GM12878 (cell line): ENCODE measurements around the gene N4BP2L1. TPM values are rescaled to one million over a fixed set of nuclear protein-coding genes. Genes with fewer than 3 reads are reported as not detected.

Experiments used
- ATAC-seq: fragments of 200-7000 bp; cut with Tn5 transposase; 3 replicates; pipeline ENCODE4 v1.9.1; 2020; ENCODE audit warnings: mild to moderate bottlenecking, moderate library complexity
- BruUV-seq: library from RNA; stranded (reverse); fragments of 400-500 nt; replicated peaks from 2 replicates; lab custom pipeline; 2021; lab: Mats Ljungman, UMichigan
- CTCF ChIA-PET: fragments of 300-600 bp; sonication (Branson Sonifier 250); formaldehyde crosslinking; extraction: SDS; loops from one replicate; lab custom pipeline; 2021; ENCODE audit warnings: inconsistent platforms; lab: Yijun Ruan, JAX
- POLR2A ChIA-PET: fragments of 350-600 bp; formaldehyde crosslinking; extraction: SDS; loops from one replicate; lab custom pipeline; 2021; ENCODE audit warnings: inconsistent platforms; lab: Charles Lee
- RAD21 ChIA-PET: fragments of 300-600 bp; sonication (Branson Sonifier 250); formaldehyde crosslinking; loops from one replicate; lab custom pipeline; 2023; ENCODE audit warnings: antibody characterized with exemption; ENCODE audit not compliant: unreplicated experiment; lab: Charles Lee
- SMC1A ChIA-PET: fragments of 300-600 bp; sonication (Branson Sonifier 250); formaldehyde crosslinking; loops from one replicate; lab custom pipeline; 2023; ENCODE audit not compliant: unreplicated experiment, uncharacterized antibody; lab: Charles Lee
- DNase-seq: peaks from one replicate; pipeline ENCODE4 v3.0.0-alpha.2; 2011; ENCODE audit warnings: low read depth, low spot score
- FAIRE-seq: peaks from 3 replicates; lab custom pipeline; 2011; peaks lifted over from hg19 to GRCh38; lab: Jason Lieb, UNC
- H2AFZ ChIP-seq: 2 replicates; pipeline ENCODE4 v1.6.0; 2011; ENCODE audit warnings: low read depth, low read length, control low read depth; ENCODE audit not compliant: control insufficient read depth
- H3K27ac ChIP-seq: 2 replicates; pipeline ENCODE4 v1.5.1; 2011; ENCODE audit warnings: control low read depth; ENCODE audit not compliant: control insufficient read depth, insufficient read depth
- H3K27me3 ChIP-seq, 2 experiments: replicated peaks in 1 of 2; 2 replicates each; pipeline versions ENCODE4 v1.6.0 to v1.6.1; 2011; ENCODE audit warnings: low read length in 1 of 2; ENCODE audit not compliant: control insufficient read depth in 2 of 2, insufficient read depth in 2 of 2
- H3K36me3 ChIP-seq, 2 experiments: 2 replicates each; pipeline ENCODE4 v1.5.1; 2011; ENCODE audit warnings: low read length in 1 of 2; ENCODE audit not compliant: control insufficient read depth in 2 of 2, insufficient read depth in 2 of 2
- H3K4me1 ChIP-seq: 2 replicates; pipeline ENCODE4 v1.6.1; 2011; ENCODE audit warnings: mild to moderate bottlenecking, low read length, moderate library complexity, mixed read lengths; ENCODE audit not compliant: control insufficient read depth, insufficient read depth
- H3K4me2 ChIP-seq: 2 replicates; pipeline ENCODE4 v1.6.0; 2011; ENCODE audit warnings: control low read depth; ENCODE audit not compliant: control insufficient read depth, insufficient read depth
- H3K4me3 ChIP-seq: fragments of 200-600 bp; sonication (generic); 2 replicates; pipeline ENCODE4 v1.5.1; 2016
- H3K79me2 ChIP-seq: 2 replicates; pipeline ENCODE4 v1.6.0; 2011; ENCODE audit warnings: low read length; ENCODE audit not compliant: control insufficient read depth, insufficient read depth
- H3K9ac ChIP-seq: 2 replicates; pipeline ENCODE4 v1.8.0; 2011; ENCODE audit warnings: low read length, control low read depth, mixed read lengths; ENCODE audit not compliant: control insufficient read depth, insufficient read depth
- H3K9me3 ChIP-seq: replicated peaks from 3 replicates; pipeline ENCODE4 v1.5.1; 2011; ENCODE audit warnings: mild to moderate bottlenecking, low read length; ENCODE audit not compliant: control insufficient read depth, insufficient read depth
- H4K20me1 ChIP-seq: 2 replicates; pipeline ENCODE4 v1.6.0; 2011; ENCODE audit not compliant: control insufficient read depth, insufficient read depth
- CHD1 ChIP-seq: IDR thresholded peaks from 2 replicates; pipeline ENCODE4 v1.6.1; 2012; ENCODE audit warnings: low read depth, low read length, improper control_type of control experiment
- CHD2 ChIP-seq: IDR thresholded peaks from 2 replicates; pipeline ENCODE4 v1.6.1; 2011; ENCODE audit warnings: low read depth, low read length, improper control_type of control experiment, borderline replicate concordance
- EGR1 ChIP-seq, 2 experiments: IDR thresholded peaks; 1 replicate in 1 of 2; 2 replicates in 1 of 2; pipeline ENCODE4 v1.6.1; 2011 to 2012; ENCODE audit warnings: low read depth in 2 of 2, low read length in 2 of 2, borderline replicate concordance in 1 of 2, mild to moderate bottlenecking in 1 of 2, moderate library complexity in 1 of 2
- JUND ChIP-seq: IDR thresholded peaks from 2 replicates; pipeline ENCODE4 v1.6.1; 2012; ENCODE audit warnings: low read depth, mild to moderate bottlenecking, low read length, improper control_type of control experiment, moderate library complexity
- NRF1 ChIP-seq: conservative IDR thresholded peaks from 2 replicates; pipeline ENCODE4 v1.6.1; 2011; ENCODE audit warnings: mild to moderate bottlenecking, low read depth, low read length, improper control_type of control experiment
- RAD51 ChIP-seq: fragments of 450-650 bp; IDR thresholded peaks from 2 replicates; pipeline ENCODE4 v1.6.1; 2016; ENCODE audit warnings: moderate library complexity, mild to moderate bottlenecking, inconsistent platforms
- RFX5 ChIP-seq: IDR thresholded peaks from 2 replicates; pipeline ENCODE4 v1.6.1; 2011; ENCODE audit warnings: low read depth, low read length, improper control_type of control experiment
- RUNX3 ChIP-seq: IDR thresholded peaks from 2 replicates; pipeline ENCODE4 v1.6.1; 2012; ENCODE audit warnings: low read length, inconsistent platforms
- SMC3 ChIP-seq: IDR thresholded peaks from 2 replicates; pipeline ENCODE4 v1.6.1; 2011; ENCODE audit warnings: low read length, improper control_type of control experiment, borderline replicate concordance
- TARDBP ChIP-seq: IDR thresholded peaks from 2 replicates; pipeline ENCODE4 v1.6.1; 2016; ENCODE audit warnings: borderline replicate concordance
- TCF12 ChIP-seq: IDR thresholded peaks from 2 replicates; pipeline ENCODE4 v1.6.1; 2011; ENCODE audit warnings: low read depth, mild to moderate bottlenecking, low read length
- WGBS: methylation state at CpG from one replicate; pipeline ENCODE4 v1.1.6; 2016; ENCODE audit warnings: low lambda C conversion rate; ENCODE audit not compliant: insufficient replicate concordance, insufficient coverage; ENCODE audit errors: missing lambda C conversion rate; 5-methylcytosine and 5-hydroxymethylcytosine counted together
- in situ Hi-C: fragments of 300-500 bp; cut with MboI; formaldehyde crosslinking; loops from 9 replicates; pipeline ENCODE4 v1.14.3; 2018; ENCODE audit warnings: mixed read lengths
- intact Hi-C: fragments of 100-400 bp; cut with micrococcal nuclease; formaldehyde crosslinking; loops from one replicate; pipeline ENCODE4 v1.14.2; 2022; ENCODE audit not compliant: unreplicated experiment
- polyA plus RNA-seq, 11 experiments: library from polyadenylated mRNA; depleted of rRNA in 4 of 11; unstranded in 6 of 11; stranded (reverse) in 5 of 11; fragments of >200 nt; fragmentation: Nextera tagmentation in 4 of 11; fragmentation: Illumina TruSeq in 1 of 11; extraction: Ambion mirVana in 4 of 11; extraction: Trizol in 1 of 11; gene quantifications; 1 replicate in 1 of 11; 2 replicates in 10 of 11; pipeline versions ENCODE4 v1.2.1 to v1.2.3, GENCODE V29; 2011 to 2016; ENCODE audit warnings: inconsistent platforms in 2 of 11, missing spikeins in 2 of 11, low read depth in 1 of 11
- total RNA-seq, 4 experiments: library from RNA; depleted of rRNA in 3 of 4; stranded (reverse); fragments of >200 nt in 3 of 4; fragmentation: Illumina TruSeq in 1 of 4; extraction: Trizol in 1 of 4; gene quantifications; 2 replicates each; pipeline versions ENCODE4 v1.2.1 to v1.2.3, GENCODE V29; 2013 to 2021
- TF ChIP-seq, protein P1 (sequence below): IDR thresholded peaks from 2 replicates; pipeline ENCODE4 v1.6.1; 2011; ENCODE audit warnings: low read depth, mild to moderate bottlenecking, low read length, moderate library complexity, borderline replicate concordance; ENCODE audit errors: extremely low read depth
- TF ChIP-seq, protein P2 (sequence below): fragments of 450-650 bp; IDR thresholded peaks from 2 replicates; pipeline ENCODE4 v1.6.1; 2017; ENCODE audit warnings: mild to moderate bottlenecking

The N4BP2L1 gene
- total and polyA plus RNA-seq, 10 of the 15 experiments (the other 5 are each of a cell fraction or from before 2014, with no cell fraction given) = 3.3 to 42.5 (median 16.2) TPM

DNA sequence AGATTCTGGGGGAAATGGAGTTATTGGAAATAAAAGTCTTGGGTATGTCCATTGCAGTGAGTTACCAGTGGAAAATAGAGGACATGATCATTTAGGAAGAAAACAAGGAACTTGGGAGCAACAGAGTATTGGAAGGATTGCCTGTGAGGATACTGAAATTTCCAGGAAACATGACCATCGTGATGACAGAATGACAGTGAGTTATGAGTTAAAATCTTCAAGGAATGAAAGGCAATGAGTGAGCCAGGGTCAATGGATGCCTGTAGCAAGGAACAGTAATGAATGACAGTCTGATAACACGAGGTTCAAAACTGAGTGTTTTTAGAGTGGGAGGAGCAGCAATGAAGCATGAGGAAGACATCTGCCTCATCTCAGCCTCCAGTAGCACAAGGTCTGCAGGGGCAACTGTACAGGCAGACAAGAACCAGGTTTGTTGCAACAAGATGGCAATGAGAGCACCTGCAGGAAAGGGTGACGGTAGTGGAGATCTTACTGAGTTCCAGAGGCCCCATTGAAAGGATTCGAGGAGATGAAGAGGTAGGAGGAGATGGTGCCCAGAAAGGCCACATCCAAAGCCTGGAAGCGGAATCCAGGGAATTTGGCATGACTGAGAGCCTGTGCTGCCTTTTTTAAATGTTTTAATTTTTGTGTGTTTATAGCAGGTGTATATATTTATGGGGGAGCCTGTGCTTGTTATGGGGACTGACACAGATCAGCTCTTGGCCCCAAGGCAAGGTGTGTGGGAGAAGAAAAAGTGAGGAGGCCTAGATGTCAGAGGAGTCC, 43.9 kb downstream of the N4BP2L1 start:
- intact Hi-C loops (no loop called here), in situ Hi-C loops (no loop called here)
- no peaks in the 10 kb centered on the region for H4K20me1 ChIP-seq
- ATAC-seq = no peak
- H3K36me3 ChIP-seq = peaks cover 3 to 15% of the 10 kb centered on the region in 2 experiments
- no peaks in the 10 kb centered on the region for H3K4me1 ChIP-seq
- BruUV-seq = no TSS peak
- no peak for TF ChIP-seq EGR1 (IDR thresholded peaks at IDR 0.05; ENCODE audit: borderline replicate concordance in 1 of 2, low read depth in 2 of 2, low read length in 2 of 2)
- TF ChIP-seq RAD51 = no peak
- TF ChIP-seq RFX5 = no peak
- TF ChIP-seq NRF1 = no peak
- TF ChIP-seq, protein P1, sequence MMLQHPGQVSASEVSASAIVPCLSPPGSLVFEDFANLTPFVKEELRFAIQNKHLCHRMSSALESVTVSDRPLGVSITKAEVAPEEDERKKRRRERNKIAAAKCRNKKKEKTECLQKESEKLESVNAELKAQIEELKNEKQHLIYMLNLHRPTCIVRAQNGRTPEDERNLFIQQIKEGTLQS = no peak
- TF ChIP-seq TCF12 = no peak
- no peak for TF ChIP-seq SMC3
- TF ChIP-seq CHD2 = no peak
- TF ChIP-seq, protein P2, sequence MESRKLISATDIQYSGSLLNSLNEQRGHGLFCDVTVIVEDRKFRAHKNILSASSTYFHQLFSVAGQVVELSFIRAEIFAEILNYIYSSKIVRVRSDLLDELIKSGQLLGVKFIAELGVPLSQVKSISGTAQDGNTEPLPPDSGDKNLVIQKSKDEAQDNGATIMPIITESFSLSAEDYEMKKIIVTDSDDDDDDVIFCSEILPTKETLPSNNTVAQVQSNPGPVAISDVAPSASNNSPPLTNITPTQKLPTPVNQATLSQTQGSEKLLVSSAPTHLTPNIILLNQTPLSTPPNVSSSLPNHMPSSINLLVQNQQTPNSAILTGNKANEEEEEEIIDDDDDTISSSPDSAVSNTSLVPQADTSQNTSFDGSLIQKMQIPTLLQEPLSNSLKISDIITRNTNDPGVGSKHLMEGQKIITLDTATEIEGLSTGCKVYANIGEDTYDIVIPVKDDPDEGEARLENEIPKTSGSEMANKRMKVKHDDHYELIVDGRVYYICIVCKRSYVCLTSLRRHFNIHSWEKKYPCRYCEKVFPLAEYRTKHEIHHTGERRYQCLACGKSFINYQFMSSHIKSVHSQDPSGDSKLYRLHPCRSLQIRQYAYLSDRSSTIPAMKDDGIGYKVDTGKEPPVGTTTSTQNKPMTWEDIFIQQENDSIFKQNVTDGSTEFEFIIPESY = no peak
- TF ChIP-seq CHD1 = no peak
- TF ChIP-seq TARDBP = no peak
- no peak for TF ChIP-seq RUNX3
- TF ChIP-seq JUND = no peak
- TF ChIP-seq, all 136 proteins: peak for 0
- H2AFZ ChIP-seq = no peak overlapping the region
- DNase-seq (no peak), FAIRE-seq (no peak)
- H3K4me2 ChIP-seq = no peak overlapping the region
- ChIA-PET RAD21 (no interaction called here), SMC1A (interaction anchor here (1.6 to 1.7 kb wide), 2 partner anchors 15 to 44 kb away, joined by 3 to 5 read pairs; partner anchors contain the start of gene N4BP2L1), POLR2A (no interaction called here), CTCF (interaction anchor here (1.5 kb wide), 1 partner anchor 197 kb away, joined by 9 read pairs; no protein-coding TSS in a partner anchor)
- no peaks in the 10 kb centered on the region for H3K79me2 ChIP-seq
- H3K9ac ChIP-seq = no peak overlapping the region
- no peaks in the 10 kb centered on the region for H3K9me3 ChIP-seq
- H3K27ac ChIP-seq = no peak overlapping the region
- H3K4me3 ChIP-seq = no peak overlapping the region
- no peaks in the 10 kb centered on the region for H3K27me3 ChIP-seq
- WGBS = 96% methylated on average over 5 of the region's 5 CpGs
